Posterior vena cava (tissue), 2 donors: ENCODE data around the gene PVRIG. TPM values are rescaled to one million over a fixed set of nuclear protein-coding genes. Genes with fewer than 3 reads are reported as not detected.
"Not testable (repeated sequence)": the region's sequence is repeated elsewhere in the genome, so short reads cannot be mapped to it uniquely, and the experiment has no call there.

Source experiments
- DNase-seq: peaks from one replicate; pipeline ENCODE4 v3.0.0-alpha.2; 2020; ENCODE audit warnings: low spot score
- intact Hi-C, 2 donors: fragments of 100-400 bp; cut with DNase I; formaldehyde crosslinking; loops; one replicate each; pipeline versions ENCODE4 v1.14.1 to v1.14.2; 2022 to 2023
- long read RNA-seq, 2 donors: library from polyadenylated mRNA; unstranded; transcript quantifications; one replicate each; pipeline ENCODE4 v2.0.0, GENCODE V29; 2020 to 2021
- total RNA-seq, 2 donors: library from RNA; stranded (reverse); fragmentation: NEBNext Ultra II Directional; extraction: Animal tissue kit (Norgen Biotek cat#: 25700); gene quantifications; one replicate each; pipeline ENCODE4 v1.2.1, GENCODE V29; 2021
- donor health status: DM: yes; HTN: yes; CAD: no.
- donor health status: DM: yes; HTN: yes; CAD: no.

Gene PVRIG
- total RNA-seq, result under 1 TPM; 0.42 to 0.67 TPM
- long read RNA-seq, donor 1, result 0 reads
- long read RNA-seq, donor 2, partial matches to known transcripts, result 3 of 3 reads
- long read RNA-seq, donor 2, other reads (novel, unspliced or antisense), result 0 of 3 reads

- intact Hi-C loops, result loop anchor here in 1 of 2 donors (5.0 kb wide), 1 partner anchor 88 kb away; no protein-coding TSS in a partner anchor
- DNase-seq, result not testable (repeated sequence)
Measured at GRCh38 chr7:100219801-100220585, at the start of gene PVRIG. Gene PVRIG, plus strand, starts transcription at chr7:100219949. Its CDS starts 22 bp downstream, at chr7:100219971.

- DNase-seq, result peak; percentile 70
- intact Hi-C loops, result no loop called here
Measured at GRCh38 chr7:100170101-100170897, 49.5 kb upstream of the PVRIG start.

DNA sequence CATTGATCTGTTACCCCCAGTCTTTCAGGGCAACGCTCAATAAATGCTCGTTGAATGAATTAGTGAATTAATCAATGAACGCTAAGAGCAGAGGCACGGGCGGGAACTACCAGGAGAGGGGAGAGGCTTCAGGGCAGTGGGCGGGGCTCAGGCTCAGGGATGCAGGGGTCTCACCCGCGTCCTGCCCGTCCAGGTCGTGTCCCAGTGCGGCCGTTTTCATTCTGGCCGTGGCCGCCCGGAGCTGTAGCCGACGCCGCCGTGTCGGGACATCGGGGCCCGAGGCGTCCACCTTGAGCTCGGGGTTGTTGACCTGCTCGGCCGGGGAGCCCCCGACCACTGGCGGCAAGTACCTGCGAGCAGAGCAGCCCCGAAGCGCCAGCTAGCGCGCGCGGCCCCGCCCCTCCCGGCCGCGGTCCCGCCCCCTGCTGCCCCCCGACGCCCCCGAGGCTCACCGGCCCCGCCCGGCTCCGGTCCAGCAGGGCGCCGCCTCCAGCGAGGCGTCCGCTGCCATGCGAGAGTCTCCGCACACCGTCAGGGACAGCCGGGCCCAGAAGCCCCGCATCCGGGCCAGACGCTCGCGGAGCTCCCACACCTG lies 48.6 kb upstream of the PVRIG start:
- intact Hi-C loops, result no loop called here
- peak; percentile 81 for DNase-seq

GRCh38 chr7:100171840-100172239 lies 47.9 kb upstream of the PVRIG start:
- intact Hi-C loops, result no loop called here
- DNase-seq, result peak; percentile 77

- intact Hi-C loops, result no loop called here
- peak; percentile 50 for DNase-seq
Measured at GRCh38 chr7:100173806-100174495, 45.8 kb upstream of the PVRIG start.

DNA sequence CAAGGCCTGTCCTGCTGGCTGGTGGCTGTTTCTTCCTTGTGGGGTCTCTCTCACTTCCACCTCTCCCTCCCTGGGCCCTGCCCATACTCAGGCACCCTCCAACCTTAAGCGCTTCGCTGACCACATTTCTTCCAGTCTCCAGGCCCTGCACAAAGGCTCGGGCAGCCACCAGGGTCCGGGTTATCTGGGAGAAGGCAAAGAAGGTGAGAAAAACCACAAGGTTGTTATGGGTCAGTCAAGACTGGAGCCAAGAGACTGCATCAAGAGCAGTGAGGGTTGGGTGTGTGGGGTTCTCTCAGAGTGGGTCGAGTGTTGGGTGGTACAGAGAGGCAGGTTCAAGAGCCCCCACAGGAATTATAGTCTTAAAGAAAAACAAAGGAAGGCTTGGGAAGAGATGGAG lies 45.2 kb upstream of the PVRIG start:
- peak; percentile 71 for DNase-seq

GRCh38 chr7:100175296-100175935 lies 44.3 kb upstream of the PVRIG start:
- intact Hi-C loops, result no loop called here
- DNase-seq, result peak; percentile 72

More for the DNA sequence above, 45.2 kb upstream of the PVRIG start:
- intact Hi-C loops, result no loop called here

DNA sequence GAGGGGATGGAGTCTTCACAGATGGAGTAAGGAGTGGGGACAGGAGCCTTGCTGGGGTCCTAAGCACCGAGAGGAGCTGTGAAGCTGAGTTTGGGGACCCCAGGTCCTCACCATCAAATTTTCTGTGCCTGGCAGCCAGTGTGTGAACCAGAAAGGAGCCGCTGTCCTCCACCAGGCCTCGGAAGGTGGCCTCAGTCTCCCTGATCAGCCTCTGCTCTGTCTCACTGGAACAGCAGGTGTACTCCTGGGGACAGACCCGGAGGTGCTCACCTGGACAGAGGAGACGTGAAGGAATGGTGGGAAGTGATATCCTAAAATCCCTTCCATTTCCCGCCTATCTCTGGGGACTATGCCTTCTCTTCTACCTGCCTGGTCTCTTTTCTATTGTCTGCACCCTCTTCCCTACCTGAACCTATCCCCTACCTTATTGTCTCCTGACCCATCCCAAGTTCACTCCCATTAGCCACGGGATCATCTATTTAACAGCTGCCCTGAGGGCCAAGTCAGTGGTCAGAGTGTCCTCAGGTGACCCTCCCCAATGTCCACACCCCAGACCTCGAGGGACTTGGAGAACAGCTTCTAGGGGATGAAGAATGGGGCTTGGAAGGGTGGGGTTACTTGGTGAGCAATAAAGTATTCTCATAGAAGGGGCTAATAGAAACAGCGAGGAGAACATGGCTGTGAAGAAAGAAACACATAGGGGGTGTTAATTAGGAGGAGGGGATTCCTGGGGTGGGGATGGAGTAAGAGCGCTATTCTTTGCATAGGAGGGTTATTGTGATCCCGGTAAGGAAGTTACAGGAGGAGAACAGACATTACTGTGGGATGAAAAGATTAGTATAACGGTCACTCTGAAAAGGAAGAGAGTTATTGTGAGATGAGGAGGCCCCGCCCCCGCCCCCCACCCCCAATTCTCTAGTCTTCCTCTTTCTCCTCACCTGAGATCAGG lies 43.4 kb upstream of the PVRIG start:
- intact Hi-C loops, result no loop called here
- DNase-seq, result peak; percentile 58

- intact Hi-C loops, result no loop called here
Measured at GRCh38 chr7:100177045-100178001, 42.4 kb upstream of the PVRIG start, which contains the start of the genes GPC2 and STAG3. Gene GPC2, minus strand, starts transcription at chr7:100177381. Its CDS starts 182 bp downstream, at chr7:100177199. Gene STAG3, plus strand, starts transcription at chr7:100177918. Its CDS starts 2,639 bp downstream, at chr7:100180557.

GRCh38 chr7:100180084-100180483 lies 39.7 kb upstream of the PVRIG start:
- peak; percentile 9 for DNase-seq
- intact Hi-C loops, result not testable (repeated sequence)

More at GRCh38 chr7:100177045-100178001, 42.4 kb upstream of the PVRIG start, which contains the start of the genes GPC2 and STAG3:
- peak; percentile 99 for DNase-seq

DNA sequence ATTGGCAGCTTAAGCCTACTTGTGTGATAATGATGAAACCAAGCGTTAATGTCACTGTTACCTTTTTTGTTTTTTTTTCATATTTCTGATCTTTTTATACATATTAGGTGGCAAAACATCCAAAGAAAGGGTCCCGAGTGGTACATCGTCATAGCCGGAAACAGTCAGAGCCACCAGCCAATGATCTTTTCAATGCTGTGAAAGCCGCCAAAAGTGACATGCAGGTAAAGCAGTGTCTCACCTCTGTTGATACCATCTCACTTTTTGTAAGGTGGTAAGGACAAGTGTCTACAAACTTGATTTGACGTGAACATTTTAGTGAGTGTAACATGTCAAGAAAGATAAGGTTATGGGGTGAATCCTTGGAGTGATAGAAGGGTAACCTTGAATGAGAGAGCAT lies 37.1 kb upstream of the PVRIG start:
- DNase-seq, intact Hi-C loops: not testable (repeated sequence)

GRCh38 chr7:100183090-100183489 lies 36.7 kb upstream of the PVRIG start:
- intact Hi-C loops, DNase-seq: not testable (repeated sequence)

DNA sequence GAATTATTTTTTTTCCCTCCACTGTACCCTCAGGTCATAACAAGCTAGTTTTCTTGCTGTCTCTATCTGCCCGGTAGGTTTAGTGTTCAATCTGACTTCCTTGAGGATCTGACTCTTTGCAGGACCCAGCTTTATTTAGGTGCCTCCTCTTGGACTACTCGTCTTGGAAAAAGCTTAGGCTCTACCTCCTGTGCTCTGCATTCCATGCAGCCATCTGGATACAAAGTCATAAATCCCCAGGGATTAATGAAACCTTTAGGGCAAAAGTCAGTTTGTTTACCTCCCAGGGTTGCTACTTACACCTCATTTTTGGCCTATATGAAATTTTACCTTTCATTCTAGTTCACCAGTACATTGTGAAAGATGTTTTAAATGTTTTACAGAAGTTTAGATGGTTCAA lies 34.0 kb upstream of the PVRIG start:
- intact Hi-C loops, result no loop called here
- no peak for DNase-seq

DNA sequence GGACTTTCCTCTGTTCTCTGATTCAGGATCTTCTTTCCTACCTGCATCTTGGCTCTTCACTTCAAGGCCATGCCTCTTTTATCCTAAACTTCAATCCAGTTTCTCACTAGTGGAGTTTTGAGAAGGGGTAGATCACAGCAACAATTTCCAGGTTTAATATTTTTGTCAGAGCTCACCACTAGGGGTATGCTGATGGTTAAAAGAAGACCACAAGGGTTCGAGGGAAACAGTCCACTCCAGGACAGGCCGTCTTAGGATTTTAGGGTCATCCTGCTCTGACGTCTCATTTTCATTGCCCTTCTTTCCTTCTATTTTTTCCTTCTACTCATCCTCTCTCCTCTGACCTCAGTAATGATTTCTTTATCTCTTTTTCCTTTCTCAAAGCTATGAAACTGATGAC lies 30.7 kb upstream of the PVRIG start:
- no peak for DNase-seq
- intact Hi-C loops, result no loop called here

- intact Hi-C loops, result loop anchor here in 1 of 2 donors (10.0 kb wide), 1 partner anchor 1045 kb away; the partner anchor contains the start of gene SMURF1
- no peak for DNase-seq
Measured at GRCh38 chr7:100190048-100190711, 29.6 kb upstream of the PVRIG start.
